SK-N-SH (cell line): ENCODE measurements around the gene ZXDC. TPM values are rescaled to one million over a fixed set of nuclear protein-coding genes. Genes with fewer than 3 reads are reported as not detected.

ENCODE experiments used
- CTCF ChIA-PET: fragments of 300-600, 350-600 bp; formaldehyde crosslinking; extraction: SDS; loops from one replicate; lab custom pipeline; 2021; lab: Yijun Ruan, JAX
- POLR2A ChIA-PET: fragments of 350-600 bp; sonication (Branson Sonifier 250); formaldehyde crosslinking; extraction: SDS; loops from one replicate; lab custom pipeline; 2020; ENCODE audit warnings: antibody characterized with exemption, inconsistent platforms; lab: Yijun Ruan, JAX
- DNase-seq: peaks from one replicate; pipeline ENCODE4 v3.0.0; 2012
- H2AFZ ChIP-seq: fragments of 200-600 bp; sonication (generic); 2 replicates; pipeline ENCODE4 v1.8.1; 2016; ENCODE audit warnings: antibody characterized with exemption, mild to moderate bottlenecking, low read depth
- H3F3A ChIP-seq: fragments of 200-600 bp; sonication (generic); replicated peaks from 2 replicates; pipeline ENCODE3; 2016; ENCODE audit warnings: antibody characterized with exemption, mild to moderate bottlenecking; ENCODE audit not compliant: insufficient read depth
- H3K27ac ChIP-seq, 2 experiments: fragments of 200-500 bp in 1 of 2; fragments of 200-600 bp in 1 of 2; sonication (Bioruptor generic) in 1 of 2; sonication (generic), shearing (Covaris generic) in 1 of 2; 2 replicates each; pipeline versions ENCODE4 v1.5.1 to v1.6.1; 2014 to 2016; ENCODE audit warnings: low read depth in 2 of 2, inconsistent platforms in 1 of 2, low read length in 1 of 2, mild to moderate bottlenecking in 1 of 2, mixed read lengths in 1 of 2
- H3K27me3 ChIP-seq: fragments of 200-600 bp; sonication (generic), shearing (Covaris generic); 2 replicates; pipeline ENCODE4 v1.6.1; 2016; ENCODE audit warnings: mixed run types; ENCODE audit not compliant: insufficient read depth
- H3K36me3 ChIP-seq, 2 experiments: fragments of 200-500 bp in 1 of 2; fragments of 200-600 bp in 1 of 2; sonication (Bioruptor generic) in 1 of 2; sonication (generic) in 1 of 2; replicated peaks in 1 of 2; 2 replicates each; pipeline versions ENCODE3 to v1.5.1; 2014 to 2016; ENCODE audit warnings: low read length in 1 of 2, mild to moderate bottlenecking in 1 of 2; ENCODE audit not compliant: insufficient read depth in 2 of 2, control insufficient read depth in 1 of 2
- H3K4me1 ChIP-seq, 2 experiments: fragments of 200-500 bp in 1 of 2; fragments of 200-600 bp in 1 of 2; sonication (Bioruptor generic) in 1 of 2; sonication (generic), shearing (Covaris generic) in 1 of 2; 2 replicates each; pipeline versions ENCODE4 v1.5.1 to v1.6.1; 2014 to 2016; ENCODE audit warnings: low read depth in 1 of 2, low read length in 1 of 2, mixed run types in 1 of 2; ENCODE audit not compliant: insufficient read depth in 2 of 2, control insufficient read depth in 1 of 2
- H3K4me2 ChIP-seq: fragments of 200-600 bp; sonication (generic), shearing (Covaris generic); 2 replicates; pipeline ENCODE4 v1.6.1; 2017; ENCODE audit warnings: mixed run types
- H3K4me3 ChIP-seq, 2 experiments: fragments of 200-500 bp in 1 of 2; fragments of 200-600 bp in 1 of 2; sonication (Bioruptor generic) in 1 of 2; sonication (generic), shearing (Covaris generic) in 1 of 2; 2 replicates each; pipeline versions ENCODE4 v1.5.1 to v1.8.1; 2014 to 2016; ENCODE audit warnings: low read depth in 2 of 2, inconsistent platforms in 1 of 2, low read length in 1 of 2, mild to moderate bottlenecking in 1 of 2, mixed read lengths in 1 of 2, moderate library complexity in 1 of 2
- H3K79me2 ChIP-seq: fragments of 200-600 bp; sonication (generic); 2 replicates; pipeline ENCODE4 v1.8.1; 2017; ENCODE audit warnings: mild to moderate bottlenecking; ENCODE audit not compliant: insufficient read depth
- H3K9ac ChIP-seq: fragments of 200-600 bp; sonication (generic); 2 replicates; pipeline ENCODE4 v1.6.1; 2017; ENCODE audit warnings: mixed run types
- H3K9me2 ChIP-seq: fragments of 200-600 bp; sonication (generic); 2 replicates; pipeline ENCODE4 v1.6.1; 2017; ENCODE audit warnings: mixed run types
- H3K9me3 ChIP-seq: fragments of 200-600 bp; sonication (generic); 2 replicates; pipeline ENCODE4 v1.6.1; 2017; ENCODE audit warnings: mixed run types, mild to moderate bottlenecking, moderate library complexity
- H4K20me1 ChIP-seq: fragments of 200-600 bp; sonication (generic); 2 replicates; pipeline ENCODE4 v1.6.1; 2017; ENCODE audit warnings: mild to moderate bottlenecking, mixed run types; ENCODE audit not compliant: insufficient read depth
- ELF1 ChIP-seq: IDR thresholded peaks from 2 replicates; pipeline ENCODE4 v1.4.0; 2012
- EZH2phosphoT487 ChIP-seq: fragments of 200-600 bp; sonication (generic); IDR thresholded peaks from 2 replicates; pipeline ENCODE4 v1.6.1; 2017; ENCODE audit warnings: low read depth, mixed run types, mild to moderate bottlenecking, antibody characterized with exemption, moderate library complexity, borderline replicate concordance
- FOXJ3 ChIP-seq: sonication (generic); formaldehyde crosslinking; IDR thresholded peaks from 2 replicates; pipeline ENCODE4 v1.5.1; 2020; ENCODE audit warnings: mild to moderate bottlenecking, missing genetic modification reagents
- GABPA ChIP-seq: IDR thresholded peaks from 2 replicates; pipeline ENCODE4 v1.4.0; 2012; ENCODE audit warnings: low read depth, mild to moderate bottlenecking
- JUND ChIP-seq: IDR thresholded peaks from 2 replicates; pipeline ENCODE4 v1.4.0; 2012
- POLR2AphosphoS5 ChIP-seq: IDR thresholded peaks from 2 replicates; pipeline ENCODE4 v1.6.1; 2012; ENCODE audit warnings: low read depth, low read length
- RCOR1 ChIP-seq: fragments of 150-350 bp; IDR thresholded peaks from 2 replicates; pipeline ENCODE4 v1.6.1; 2017; ENCODE audit warnings: antibody characterized with exemption, low read length
- RFX5 ChIP-seq: IDR thresholded peaks from 2 replicates; pipeline ENCODE4 v1.6.1; 2012; ENCODE audit warnings: mild to moderate bottlenecking, improper control_type of control experiment, low read length
- RXRA ChIP-seq: IDR thresholded peaks from 2 replicates; pipeline ENCODE4 v1.4.0; 2012; ENCODE audit warnings: low read depth, mild to moderate bottlenecking, borderline replicate concordance
- TAF1 ChIP-seq: IDR thresholded peaks from 2 replicates; pipeline ENCODE4 v1.6.1; 2012; ENCODE audit warnings: low read depth, mild to moderate bottlenecking, low read length, moderate library complexity, borderline replicate concordance
- TCF12 ChIP-seq: IDR thresholded peaks from 2 replicates; pipeline ENCODE4 v1.4.0; 2012
- TEAD4 ChIP-seq: IDR thresholded peaks from 2 replicates; pipeline ENCODE4 v1.4.0; 2012; ENCODE audit warnings: mild to moderate bottlenecking, borderline replicate concordance; ENCODE audit not compliant: insufficient read depth
- WGBS: methylation state at CpG from one replicate; pipeline ENCODE4 v1.1.6; 2017; ENCODE audit warnings: low lambda C conversion rate; 5-methylcytosine and 5-hydroxymethylcytosine counted together
- polyA plus RNA-seq, 3 experiments: library from polyadenylated mRNA; depleted of rRNA; stranded (reverse); fragments of >200 nt; gene quantifications; 2 replicates each; pipeline ENCODE4 v1.2.3, GENCODE V29; 2012
- TF ChIP-seq, protein P1 (sequence below): IDR thresholded peaks from 2 replicates; pipeline ENCODE4; 2012
- TF ChIP-seq, protein P2 (sequence below): IDR thresholded peaks from 2 replicates; pipeline ENCODE4 v1.4.0; 2012; ENCODE audit warnings: low read depth, borderline replicate concordance
- TF ChIP-seq, protein P3 (sequence below): IDR thresholded peaks from 2 replicates; pipeline ENCODE4 v1.4.0; 2012; ENCODE audit warnings: low read depth, borderline replicate concordance

Gene ZXDC
- polyA plus RNA-seq, 1 of the 3 experiments (the other 2 are of a cell fraction), result 8.5 TPM

DNA sequence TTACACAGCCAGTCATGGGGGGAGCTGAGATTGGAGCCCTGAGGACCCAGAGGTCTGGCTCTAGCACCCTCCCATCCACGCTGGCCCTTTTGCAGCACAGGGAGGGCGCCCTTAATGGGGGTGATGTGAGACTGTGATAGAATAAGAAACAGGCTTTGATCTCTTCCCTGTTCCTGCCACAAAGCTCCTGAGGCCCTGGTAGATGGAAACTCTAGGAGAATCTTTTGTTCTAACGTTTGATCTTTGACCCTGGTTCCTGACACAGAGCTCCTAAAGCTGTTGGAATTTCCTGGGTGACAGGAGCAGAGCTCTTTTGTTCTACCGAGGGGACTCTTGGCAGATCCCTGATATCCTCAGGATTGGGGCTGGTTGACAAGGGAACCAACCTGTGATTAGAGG is 43.1 kb upstream of the ZXDC start:
- TF ChIP-seq RXRA (no peak), JUND (no peak), ELF1 (no peak), TCF12 (no peak), FOXJ3 (CRISPR knock-in tag) (no peak), EZH2phosphoT487 (no peak), TEAD4 (no peak), TAF1 (no peak), RCOR1 (no peak), GABPA (no peak), POLR2AphosphoS5 (no peak), RFX5 (no peak)
- TF ChIP-seq, protein P1, sequence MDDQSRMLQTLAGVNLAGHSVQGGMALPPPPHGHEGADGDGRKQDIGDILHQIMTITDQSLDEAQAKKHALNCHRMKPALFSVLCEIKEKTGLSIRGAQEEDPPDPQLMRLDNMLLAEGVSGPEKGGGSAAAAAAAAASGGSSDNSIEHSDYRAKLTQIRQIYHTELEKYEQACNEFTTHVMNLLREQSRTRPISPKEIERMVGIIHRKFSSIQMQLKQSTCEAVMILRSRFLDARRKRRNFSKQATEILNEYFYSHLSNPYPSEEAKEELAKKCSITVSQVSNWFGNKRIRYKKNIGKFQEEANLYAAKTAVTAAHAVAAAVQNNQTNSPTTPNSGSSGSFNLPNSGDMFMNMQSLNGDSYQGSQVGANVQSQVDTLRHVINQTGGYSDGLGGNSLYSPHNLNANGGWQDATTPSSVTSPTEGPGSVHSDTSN, result no peak
- TF ChIP-seq, protein P2, sequence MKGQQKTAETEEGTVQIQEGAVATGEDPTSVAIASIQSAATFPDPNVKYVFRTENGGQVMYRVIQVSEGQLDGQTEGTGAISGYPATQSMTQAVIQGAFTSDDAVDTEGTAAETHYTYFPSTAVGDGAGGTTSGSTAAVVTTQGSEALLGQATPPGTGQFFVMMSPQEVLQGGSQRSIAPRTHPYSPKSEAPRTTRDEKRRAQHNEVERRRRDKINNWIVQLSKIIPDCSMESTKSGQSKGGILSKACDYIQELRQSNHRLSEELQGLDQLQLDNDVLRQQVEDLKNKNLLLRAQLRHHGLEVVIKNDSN, result no peak
- TF ChIP-seq, protein P3, sequence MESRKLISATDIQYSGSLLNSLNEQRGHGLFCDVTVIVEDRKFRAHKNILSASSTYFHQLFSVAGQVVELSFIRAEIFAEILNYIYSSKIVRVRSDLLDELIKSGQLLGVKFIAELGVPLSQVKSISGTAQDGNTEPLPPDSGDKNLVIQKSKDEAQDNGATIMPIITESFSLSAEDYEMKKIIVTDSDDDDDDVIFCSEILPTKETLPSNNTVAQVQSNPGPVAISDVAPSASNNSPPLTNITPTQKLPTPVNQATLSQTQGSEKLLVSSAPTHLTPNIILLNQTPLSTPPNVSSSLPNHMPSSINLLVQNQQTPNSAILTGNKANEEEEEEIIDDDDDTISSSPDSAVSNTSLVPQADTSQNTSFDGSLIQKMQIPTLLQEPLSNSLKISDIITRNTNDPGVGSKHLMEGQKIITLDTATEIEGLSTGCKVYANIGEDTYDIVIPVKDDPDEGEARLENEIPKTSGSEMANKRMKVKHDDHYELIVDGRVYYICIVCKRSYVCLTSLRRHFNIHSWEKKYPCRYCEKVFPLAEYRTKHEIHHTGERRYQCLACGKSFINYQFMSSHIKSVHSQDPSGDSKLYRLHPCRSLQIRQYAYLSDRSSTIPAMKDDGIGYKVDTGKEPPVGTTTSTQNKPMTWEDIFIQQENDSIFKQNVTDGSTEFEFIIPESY, result no peak
- Histone ChIP-seq H3K9me3 (no peaks in the 10 kb centered on the region), H3K4me2 (no peak overlapping the region), H3K4me1 (peaks cover 0 to 11% of the 10 kb centered on the region in 2 experiments; a peak in 1 of 4 replicates), H3K79me2 (no peaks in the 10 kb centered on the region), H3K36me3 (no peaks in the 10 kb centered on the region), H3K27me3 (no peaks in the 10 kb centered on the region; the same call in 1 of the 2 replicates), H4K20me1 (no peaks in the 10 kb centered on the region), H3F3A (no peaks in the 10 kb centered on the region), H3K9me2 (no peaks in the 10 kb centered on the region), H3K4me3 (no peak overlapping the region), H3K9ac (no peak overlapping the region), H3K27ac (no peak overlapping the region), H2AFZ (no peak overlapping the region)
- CTCF ChIA-PET, result interaction anchor here (1.2 to 1.3 kb wide), 2 partner anchors 9 to 384 kb away, joined by 3 read pairs; no protein-coding TSS in a partner anchor
- 38% methylated on average over 2 of the region's 4 CpGs for WGBS
- DNase-seq, result no peak
- POLR2A ChIA-PET, result no interaction called here
